ENCODE data around the gene PTP4A1.

Gene PTP4A1

GRCh38 chr6:63530991-63531390 is 41.3 kb upstream of the PTP4A1 start:
- TF ChIP-seq CTCF (IDR thresholded peaks at IDR 0.05), result no peak

DNA sequence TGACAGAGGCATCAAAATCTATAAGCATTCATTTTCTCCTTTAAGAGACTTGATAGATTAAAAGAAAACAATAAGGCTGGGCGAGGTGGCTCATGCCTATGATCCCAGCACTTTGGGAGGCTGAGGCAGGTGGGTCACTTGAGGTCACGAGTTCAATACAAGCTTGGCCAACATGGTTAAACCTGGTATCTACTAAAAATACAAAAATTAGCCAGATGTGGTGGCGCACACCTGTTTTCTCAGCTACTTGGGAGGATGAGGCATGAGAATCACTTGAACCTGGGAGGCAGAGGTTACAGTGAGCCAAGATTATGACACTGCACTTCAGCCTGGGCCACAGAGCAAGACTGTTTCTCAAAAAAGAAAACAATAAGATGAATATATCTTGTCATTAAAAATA is 39.3 kb upstream of the PTP4A1 start:
- no peak for TF ChIP-seq CTCF (IDR thresholded peaks at IDR 0.05)

- TF ChIP-seq CTCF (IDR thresholded peaks at IDR 0.05), result no peak
Measured at GRCh38 chr6:63533952-63534351, 38.3 kb upstream of the PTP4A1 start.

GRCh38 chr6:63537201-63537958 is 34.9 kb upstream of the PTP4A1 start:
- no peak for TF ChIP-seq CTCF (IDR thresholded peaks at IDR 0.05)

DNA sequence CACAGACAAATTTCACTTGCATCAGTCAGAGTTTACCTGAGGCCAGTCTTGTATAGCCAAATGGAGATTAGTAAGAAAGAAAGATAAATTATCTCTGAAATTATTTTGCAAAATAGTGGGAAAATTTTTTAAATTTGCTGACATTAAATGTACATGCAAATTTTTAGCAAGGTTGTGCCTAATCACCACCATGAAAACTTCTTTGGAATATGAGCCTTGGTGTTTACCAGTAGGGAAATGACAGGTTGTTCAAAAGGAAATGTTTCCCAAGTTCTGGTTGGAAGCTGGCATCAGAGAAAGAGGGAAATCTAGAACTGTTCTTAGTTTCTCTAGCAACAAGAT is 34.4 kb upstream of the PTP4A1 start:
- no peak for TF ChIP-seq CTCF (IDR thresholded peaks at IDR 0.05)

DNA sequence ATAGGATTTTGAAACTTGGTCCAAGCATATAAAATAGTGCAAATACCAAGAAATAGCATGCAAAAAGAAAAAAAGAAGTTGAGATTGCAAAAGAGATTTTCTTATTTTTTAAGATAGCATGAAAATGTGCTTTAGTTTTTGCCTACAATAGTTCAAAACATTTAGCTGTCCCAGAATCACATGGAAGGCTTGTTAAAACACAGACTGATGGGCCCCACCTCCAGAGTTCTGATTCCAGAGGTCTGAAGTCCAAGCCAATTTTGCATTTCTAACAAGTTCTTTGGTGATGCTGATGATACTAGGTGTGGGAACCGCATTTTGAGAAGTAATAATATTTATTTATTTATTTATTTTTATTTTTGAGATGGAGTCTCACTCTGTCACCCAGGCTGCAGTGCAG is 33.7 kb upstream of the PTP4A1 start:
- TF ChIP-seq CTCF (IDR thresholded peaks at IDR 0.05), result no peak

DNA sequence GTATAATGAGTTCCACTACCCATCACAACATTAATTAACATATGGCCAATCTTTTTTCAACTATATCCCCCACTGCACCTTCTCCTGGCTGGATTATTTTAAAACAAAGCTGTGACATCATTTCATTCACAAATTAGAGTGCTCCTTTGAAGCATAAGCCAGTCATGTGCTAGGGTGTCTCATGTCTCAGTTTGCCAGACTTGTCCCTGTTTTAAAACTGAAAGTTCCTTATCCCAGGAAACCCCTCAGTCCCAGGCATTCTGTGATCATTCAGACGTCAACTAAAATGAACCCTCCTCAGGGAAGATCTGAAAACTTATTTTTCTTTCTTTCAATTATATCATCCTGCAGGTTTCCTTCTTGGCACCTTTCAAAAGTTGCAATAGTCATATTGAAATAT is 29.3 kb upstream of the PTP4A1 start:
- no peak for TF ChIP-seq CTCF (IDR thresholded peaks at IDR 0.05)

- TF ChIP-seq CTCF (IDR thresholded peaks at IDR 0.05), result no peak
Measured at GRCh38 chr6:63543982-63544381, 28.3 kb upstream of the PTP4A1 start.

Measured in LNCAP (cell line).